ENCODE results near the gene ANKRD33B. TPM values are rescaled to one million over a fixed set of nuclear protein-coding genes. Genes with fewer than 3 reads are reported as not detected.

Gene ANKRD33B
- total and polyA plus RNA-seq, 9 of the 15 experiments (the other 6 are each of a cell fraction or from before 2014, with no cell fraction given) = 0.10 to 1.7 (median 0.40) TPM

DNA sequence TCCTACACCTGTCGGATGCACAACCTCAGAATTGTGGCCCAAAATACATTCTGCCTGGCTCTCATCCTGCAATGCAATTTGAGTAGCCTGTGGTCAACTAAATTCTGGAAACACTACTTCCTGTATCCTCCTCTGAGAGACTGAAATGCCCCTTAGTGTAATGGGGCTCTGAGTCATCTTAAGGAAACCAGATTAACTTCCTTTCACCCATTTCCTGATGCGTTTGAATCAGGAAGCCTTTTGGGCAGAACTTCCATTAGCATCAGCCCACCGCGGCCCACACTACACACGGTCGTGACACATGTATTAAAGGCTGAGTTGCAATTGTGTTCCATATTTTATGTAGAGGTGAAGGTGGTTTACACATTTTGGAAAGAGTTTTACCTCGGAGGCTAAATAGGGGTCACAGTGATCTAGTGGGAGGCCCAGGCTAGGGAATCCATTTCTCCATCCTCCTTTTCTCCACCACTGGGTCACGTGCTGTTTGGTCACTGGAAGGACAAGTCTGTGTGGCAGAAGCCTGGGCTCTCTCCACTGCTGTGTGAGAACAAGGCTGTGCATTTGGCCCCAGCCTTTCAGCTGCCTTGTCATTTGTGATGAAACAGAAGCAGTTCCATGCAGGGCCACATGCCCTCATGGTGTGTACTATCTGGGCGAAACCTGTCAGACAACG lies 141.2 kb downstream of the ANKRD33B start (continued):
- TF ChIP-seq, protein P1, sequence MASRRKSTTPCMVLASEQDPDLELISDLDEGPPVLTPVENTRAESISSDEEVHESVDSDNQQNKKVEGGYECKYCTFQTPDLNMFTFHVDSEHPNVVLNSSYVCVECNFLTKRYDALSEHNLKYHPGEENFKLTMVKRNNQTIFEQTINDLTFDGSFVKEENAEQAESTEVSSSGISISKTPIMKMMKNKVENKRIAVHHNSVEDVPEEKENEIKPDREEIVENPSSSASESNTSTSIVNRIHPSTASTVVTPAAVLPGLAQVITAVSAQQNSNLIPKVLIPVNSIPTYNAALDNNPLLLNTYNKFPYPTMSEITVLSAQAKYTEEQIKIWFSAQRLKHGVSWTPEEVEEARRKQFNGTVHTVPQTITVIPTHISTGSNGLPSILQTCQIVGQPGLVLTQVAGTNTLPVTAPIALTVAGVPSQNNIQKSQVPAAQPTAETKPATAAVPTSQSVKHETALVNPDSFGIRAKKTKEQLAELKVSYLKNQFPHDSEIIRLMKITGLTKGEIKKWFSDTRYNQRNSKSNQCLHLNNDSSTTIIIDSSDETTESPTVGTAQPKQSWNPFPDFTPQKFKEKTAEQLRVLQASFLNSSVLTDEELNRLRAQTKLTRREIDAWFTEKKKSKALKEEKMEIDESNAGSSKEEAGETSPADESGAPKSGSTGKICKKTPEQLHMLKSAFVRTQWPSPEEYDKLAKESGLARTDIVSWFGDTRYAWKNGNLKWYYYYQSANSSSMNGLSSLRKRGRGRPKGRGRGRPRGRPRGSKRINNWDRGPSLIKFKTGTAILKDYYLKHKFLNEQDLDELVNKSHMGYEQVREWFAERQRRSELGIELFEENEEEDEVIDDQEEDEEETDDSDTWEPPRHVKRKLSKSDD (conservative IDR thresholded peaks at IDR 0.05; ENCODE audit: low read length) = no peak
- TF ChIP-seq CBFB (CRISPR knock-in tag; IDR thresholded peaks at IDR 0.05) = no peak
- no peak for TF ChIP-seq FOS (IDR thresholded peaks at IDR 0.05; ENCODE audit: extremely low read depth, insufficient read length)
- TF ChIP-seq ZC3H8 (IDR thresholded peaks at IDR 0.05) = no peak
- TF ChIP-seq MAZ (CRISPR knock-in tag; conservative IDR thresholded peaks at IDR 0.05 in 1 of 2, IDR thresholded peaks at IDR 0.05 in 1 of 2) = 0 out of 4 replicates have a peak, but pooled peaks of 1 of the 2 experiments have one; percentile 4
- no peak for TF ChIP-seq POLR2G (IDR thresholded peaks at IDR 0.05; ENCODE audit: low read depth, low read length)
- no peak for TF ChIP-seq HMGN3 (IDR thresholded peaks at IDR 0.05; ENCODE audit: borderline replicate concordance, extremely low read depth, insufficient read length, low read depth, low read length)
- peak; percentile 94 to 98 for TF ChIP-seq ETV6 (IDR thresholded peaks at IDR 0.05; ENCODE audit: borderline replicate concordance in 1 of 2, low read depth in 2 of 2, low read length in 1 of 2)
- no peak for TF ChIP-seq ETV6 (CRISPR knock-in tag; IDR thresholded peaks at IDR 0.05; ENCODE audit: borderline replicate concordance)
- TF ChIP-seq, protein P2, sequence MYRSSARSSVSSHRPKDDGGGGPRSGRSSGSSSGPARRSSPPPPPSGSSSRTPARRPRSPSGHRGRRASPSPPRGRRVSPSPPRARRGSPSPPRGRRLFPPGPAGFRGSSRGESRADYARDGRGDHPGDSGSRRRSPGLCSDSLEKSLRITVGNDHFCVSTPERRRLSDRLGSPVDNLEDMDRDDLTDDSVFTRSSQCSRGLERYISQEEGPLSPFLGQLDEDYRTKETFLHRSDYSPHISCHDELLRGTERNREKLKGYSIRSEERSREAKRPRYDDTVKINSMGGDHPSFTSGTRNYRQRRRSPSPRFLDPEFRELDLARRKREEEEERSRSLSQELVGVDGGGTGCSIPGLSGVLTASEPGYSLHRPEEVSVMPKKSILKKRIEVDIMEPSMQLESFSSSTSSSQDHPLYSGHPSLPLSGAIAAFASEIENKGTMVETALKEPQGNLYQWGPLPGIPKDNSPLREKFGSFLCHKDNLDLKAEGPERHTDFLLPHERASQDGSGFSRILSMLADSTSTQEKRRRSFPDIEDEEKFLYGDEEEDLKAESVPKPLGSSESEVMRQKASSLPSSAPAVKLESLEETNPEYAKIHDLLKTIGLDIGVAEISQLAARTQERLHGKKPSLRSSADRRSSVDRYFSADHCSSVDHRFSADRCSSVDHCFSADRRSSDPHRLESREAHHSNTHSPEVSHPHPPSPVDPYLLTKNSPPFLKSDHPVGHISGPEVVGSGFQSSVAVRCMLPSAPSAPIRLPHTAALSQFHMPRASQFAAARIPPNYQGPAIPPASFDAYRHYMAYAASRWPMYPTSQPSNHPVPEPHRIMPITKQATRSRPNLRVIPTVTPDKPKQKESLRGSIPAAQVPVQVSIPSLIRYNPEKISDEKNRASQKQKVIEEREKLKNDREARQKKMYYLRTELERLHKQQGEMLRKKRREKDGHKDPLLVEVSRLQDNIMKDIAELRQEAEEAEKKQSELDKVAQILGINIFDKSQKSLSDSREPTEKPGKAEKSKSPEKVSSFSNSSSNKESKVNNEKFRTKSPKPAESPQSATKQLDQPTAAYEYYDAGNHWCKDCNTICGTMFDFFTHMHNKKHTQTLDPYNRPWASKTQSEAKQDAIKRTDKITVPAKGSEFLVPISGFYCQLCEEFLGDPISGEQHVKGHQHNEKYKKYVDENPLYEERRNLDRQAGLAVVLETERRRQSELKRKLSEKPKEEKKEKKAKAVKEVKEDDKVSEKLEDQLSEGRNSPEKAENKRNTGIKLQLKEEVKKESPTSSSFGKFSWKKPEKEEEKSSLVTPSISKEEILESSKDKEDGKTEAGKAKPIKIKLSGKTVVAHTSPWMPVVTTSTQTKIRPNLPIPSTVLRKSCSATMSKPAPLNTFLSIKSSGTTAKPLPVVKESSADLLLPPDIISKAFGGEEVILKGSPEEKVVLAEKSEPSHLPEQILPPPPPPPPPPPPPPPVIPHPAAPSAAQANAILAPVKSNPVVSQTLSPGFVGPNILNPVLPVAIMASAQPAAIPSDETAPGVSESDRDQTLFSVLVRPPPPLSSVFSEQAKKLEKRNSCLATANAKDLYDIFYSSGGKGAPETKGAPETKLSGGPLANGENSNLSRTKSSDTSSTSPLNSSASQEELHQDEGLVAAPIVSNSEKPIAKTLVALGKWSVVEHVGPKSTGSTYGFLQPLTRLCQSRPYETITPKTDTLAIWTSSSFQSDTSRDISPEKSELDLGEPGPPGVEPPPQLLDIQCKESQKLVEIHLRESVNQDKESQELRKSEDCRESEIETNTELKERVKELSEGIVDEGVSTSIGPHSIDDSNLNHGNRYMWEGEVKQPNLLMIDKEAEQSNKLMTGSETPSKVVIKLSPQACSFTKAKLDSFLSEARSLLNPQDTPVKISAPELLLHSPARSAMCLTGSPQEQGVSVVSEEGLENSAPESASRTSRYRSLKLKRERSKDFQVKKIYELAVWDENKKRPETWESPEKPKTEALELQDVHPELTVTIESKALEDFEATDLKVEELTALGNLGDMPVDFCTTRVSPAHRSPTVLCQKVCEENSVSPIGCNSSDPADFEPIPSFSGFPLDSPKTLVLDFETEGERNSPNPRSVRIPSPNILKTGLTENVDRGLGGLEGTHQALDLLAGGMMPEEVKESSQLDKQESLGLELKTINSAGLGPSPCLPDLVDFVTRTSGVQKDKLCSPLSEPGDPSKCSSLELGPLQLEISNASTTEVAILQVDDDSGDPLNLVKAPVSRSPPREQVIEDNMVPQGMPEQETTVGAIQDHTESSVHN (IDR thresholded peaks at IDR 0.05; ENCODE audit: borderline replicate concordance in 1 of 2, low read depth in 1 of 2) = no peak
- TF ChIP-seq ARID2 (IDR thresholded peaks at IDR 0.05) = no peak
- no peak for TF ChIP-seq ZKSCAN1 (IDR thresholded peaks at IDR 0.05; ENCODE audit: low read depth, low read length)
- TF ChIP-seq, protein P3, sequence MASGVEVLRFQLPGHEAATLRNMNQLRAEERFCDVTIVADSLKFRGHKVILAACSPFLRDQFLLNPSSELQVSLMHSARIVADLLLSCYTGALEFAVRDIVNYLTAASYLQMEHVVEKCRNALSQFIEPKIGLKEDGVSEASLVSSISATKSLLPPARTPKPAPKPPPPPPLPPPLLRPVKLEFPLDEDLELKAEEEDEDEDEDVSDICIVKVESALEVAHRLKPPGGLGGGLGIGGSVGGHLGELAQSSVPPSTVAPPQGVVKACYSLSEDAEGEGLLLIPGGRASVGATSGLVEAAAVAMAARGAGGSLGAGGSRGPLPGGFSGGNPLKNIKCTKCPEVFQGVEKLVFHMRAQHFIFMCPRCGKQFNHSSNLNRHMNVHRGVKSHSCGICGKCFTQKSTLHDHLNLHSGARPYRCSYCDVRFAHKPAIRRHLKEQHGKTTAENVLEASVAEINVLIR (CRISPR knock-in tag; IDR thresholded peaks at IDR 0.05) = no peak
- TF ChIP-seq SMARCC2 (IDR thresholded peaks at IDR 0.05; ENCODE audit: low read depth) = no peak
- TF ChIP-seq TEAD4 (IDR thresholded peaks at IDR 0.05; ENCODE audit: low read length) = peak; percentile 29; the same call in 1 of the 2 replicates
- no peak for TF ChIP-seq TEAD4 (CRISPR knock-in tag; IDR thresholded peaks at IDR 0.05; ENCODE audit: borderline replicate concordance)

All from K562 (cell line).